ENCODE results near the gene KLB.

The KLB gene

GRCh38 chr4:39497909-39498726 lies 91.4 kb downstream of the KLB start:
- DNase-seq, result no peak
- Mint-ChIP-seq H3K4me1 (ENCODE audit: low read depth) (no peaks in the 10 kb centered on the region), H3K9me3 (no peaks in the 10 kb centered on the region), H3K36me3 (ENCODE audit: low read depth) (peaks cover 34% of the 10 kb centered on the region), H3K27ac (no peak overlapping the region), H3K4me3 (no peak overlapping the region), H3K27me3 (no peaks in the 10 kb centered on the region)

- no peaks in the 10 kb centered on the region for H3K27me3 Mint-ChIP-seq
- DNase-seq, result no peak
- H3K27ac Mint-ChIP-seq, result no peak overlapping the region
- H3K36me3 Mint-ChIP-seq (ENCODE audit: low read depth), result peaks cover 39% of the 10 kb centered on the region
- no peak overlapping the region for H3K4me3 Mint-ChIP-seq
- H3K9me3 Mint-ChIP-seq, result no peaks in the 10 kb centered on the region
- no peaks in the 10 kb centered on the region for H3K4me1 Mint-ChIP-seq (ENCODE audit: low read depth)
Observed at GRCh38 chr4:39498727-39499020, 91.9 kb downstream of the KLB start.
